Measurements from ENCODE around the gene GDPD5. TPM values are rescaled to one million over a fixed set of nuclear protein-coding genes. Genes with fewer than 3 reads are reported as not detected.

GDPD5 gene
- total RNA-seq, 1 experiment from 2014 or later, result 7.8 TPM

DNA sequence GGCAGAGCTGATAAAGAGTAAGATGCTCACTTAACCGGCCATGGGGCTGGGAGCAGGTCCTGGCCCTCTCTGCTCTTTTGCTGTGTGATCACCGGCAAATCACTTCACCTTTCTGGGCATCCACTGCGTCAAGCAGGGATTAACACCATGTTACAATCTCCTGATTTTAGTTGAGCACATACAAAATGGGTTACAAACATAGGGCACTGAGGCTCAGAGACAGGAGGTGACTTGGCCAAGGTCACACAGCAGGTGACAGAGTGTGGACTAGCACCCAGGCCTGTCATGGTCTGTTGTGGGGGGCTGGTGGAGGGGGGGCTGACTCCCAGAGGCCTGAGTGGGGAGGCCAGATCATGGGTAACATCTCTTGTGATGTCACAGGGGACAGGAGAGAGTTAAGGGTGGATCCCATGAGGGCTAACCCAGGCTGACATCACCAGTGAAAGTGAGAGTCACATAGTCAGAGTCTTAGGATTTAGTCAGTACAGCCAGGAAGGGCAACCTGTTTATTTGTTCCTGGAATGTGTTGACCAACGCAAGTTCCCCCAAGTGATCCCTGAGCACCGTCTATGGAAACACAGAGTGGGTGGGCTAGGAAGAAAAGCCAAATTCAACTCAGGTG lies 27.8 kb downstream of the GDPD5 start:
- Histone ChIP-seq H4K5ac (ENCODE audit: insufficient read length, low read depth, low read length) (no peak overlapping the region), H3K4me2 (ENCODE audit: insufficient read depth, insufficient read length, low read length) (no peak overlapping the region), H4K8ac (replicated peaks; ENCODE audit: insufficient read length, low read depth, low read length) (no peak overlapping the region), H2AFZ (ENCODE audit: low read length) (no peak overlapping the region), H3K9me3 (ENCODE audit: control insufficient read depth, low read depth, low read length) (no peaks in the 10 kb centered on the region), H3K27me3 (ENCODE audit: insufficient read depth, low read length) (no peaks in the 10 kb centered on the region), H2BK15ac (ENCODE audit: low read depth, low read length) (no peak overlapping the region), H4K91ac (ENCODE audit: insufficient read length, low read depth, low read length) (no peak overlapping the region), H3K18ac (ENCODE audit: insufficient read length, low read depth, low read length) (no peak overlapping the region), H2BK12ac (ENCODE audit: insufficient read length, low read depth, low read length) (no peak overlapping the region), H3K56ac (ENCODE audit: insufficient read length, low read depth, low read length) (no peak overlapping the region), H3K4me1 (ENCODE audit: insufficient read depth, low read length) (no peaks in the 10 kb centered on the region), H2BK20ac (ENCODE audit: low read depth, low read length, poor library complexity, severe bottlenecking) (no peak overlapping the region), H3K79me1 (ENCODE audit: insufficient read depth, low read depth, low read length, poor library complexity, severe bottlenecking) (no peaks in the 10 kb centered on the region), H3K4ac (ENCODE audit: low read depth, low read length) (no peak overlapping the region), H4K20me1 (ENCODE audit: control insufficient read depth, insufficient read depth, insufficient read length) (no peaks in the 10 kb centered on the region), H3K27ac (ENCODE audit: insufficient read length, low read depth, low read length) (no peak overlapping the region), H2BK5ac (ENCODE audit: insufficient read length, low read length) (no peak overlapping the region), H3T11ph (ENCODE audit: low read length) (no peak overlapping the region), H3K23me2 (ENCODE audit: insufficient read length, low read depth, low read length, poor library complexity, severe bottlenecking) (no peaks in the 10 kb centered on the region), H3K9ac (ENCODE audit: extremely low read depth, insufficient read length, low read length) (no peak overlapping the region), H3K14ac (ENCODE audit: insufficient read depth, low read length) (no peak overlapping the region), H2BK120ac (ENCODE audit: low read depth, low read length, poor library complexity, severe bottlenecking) (no peak overlapping the region), H3K23ac (ENCODE audit: insufficient read length, low read depth, low read length) (no peak overlapping the region), H3K79me2 (ENCODE audit: insufficient read depth, low read length) (no peaks in the 10 kb centered on the region), H2AK5ac (ENCODE audit: insufficient read length, low read length) (no peak overlapping the region)
- H3K27me3 Mint-ChIP-seq (ENCODE audit: low read depth), result no peaks in the 10 kb centered on the region; the same call in 1 of the 2 replicates
- H3K27ac Mint-ChIP-seq, result no peak overlapping the region
- no peaks in the 10 kb centered on the region for H3K36me3 Mint-ChIP-seq (ENCODE audit: insufficient read depth in 1 of 3, low read depth in 3 of 3)
- TF ChIP-seq, protein P1, sequence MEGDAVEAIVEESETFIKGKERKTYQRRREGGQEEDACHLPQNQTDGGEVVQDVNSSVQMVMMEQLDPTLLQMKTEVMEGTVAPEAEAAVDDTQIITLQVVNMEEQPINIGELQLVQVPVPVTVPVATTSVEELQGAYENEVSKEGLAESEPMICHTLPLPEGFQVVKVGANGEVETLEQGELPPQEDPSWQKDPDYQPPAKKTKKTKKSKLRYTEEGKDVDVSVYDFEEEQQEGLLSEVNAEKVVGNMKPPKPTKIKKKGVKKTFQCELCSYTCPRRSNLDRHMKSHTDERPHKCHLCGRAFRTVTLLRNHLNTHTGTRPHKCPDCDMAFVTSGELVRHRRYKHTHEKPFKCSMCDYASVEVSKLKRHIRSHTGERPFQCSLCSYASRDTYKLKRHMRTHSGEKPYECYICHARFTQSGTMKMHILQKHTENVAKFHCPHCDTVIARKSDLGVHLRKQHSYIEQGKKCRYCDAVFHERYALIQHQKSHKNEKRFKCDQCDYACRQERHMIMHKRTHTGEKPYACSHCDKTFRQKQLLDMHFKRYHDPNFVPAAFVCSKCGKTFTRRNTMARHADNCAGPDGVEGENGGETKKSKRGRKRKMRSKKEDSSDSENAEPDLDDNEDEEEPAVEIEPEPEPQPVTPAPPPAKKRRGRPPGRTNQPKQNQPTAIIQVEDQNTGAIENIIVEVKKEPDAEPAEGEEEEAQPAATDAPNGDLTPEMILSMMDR (conservative IDR thresholded peaks at IDR 0.05), result no peak
- H3K4me1 Mint-ChIP-seq, result peaks cover 11 to 12% of the 10 kb centered on the region in 2 experiments
- no peak for DNase-seq
- H3K4me3 Mint-ChIP-seq, result no peak overlapping the region
- no CpG with 5 or more reads among the region's 5 CpGs for WGBS (ENCODE audit: extremely low coverage, insufficient read length, low lambda C conversion rate)
- H3K9me3 Mint-ChIP-seq, result no peaks in the 10 kb centered on the region
